GM18507 (cell line): ENCODE results near the gene TWIST2.

Experiments
- DNase-seq: peaks from one replicate; pipeline ENCODE4 v3.0.0; 2011; ENCODE audit warnings: low read depth; ENCODE audit not compliant: insufficient read length; ENCODE audit errors: extremely low spot score
- FAIRE-seq: peaks from 2 replicates; lab custom pipeline; 2011; peaks lifted over from hg19 to GRCh38; lab: Jason Lieb, UNC

TWIST2 gene

DNA sequence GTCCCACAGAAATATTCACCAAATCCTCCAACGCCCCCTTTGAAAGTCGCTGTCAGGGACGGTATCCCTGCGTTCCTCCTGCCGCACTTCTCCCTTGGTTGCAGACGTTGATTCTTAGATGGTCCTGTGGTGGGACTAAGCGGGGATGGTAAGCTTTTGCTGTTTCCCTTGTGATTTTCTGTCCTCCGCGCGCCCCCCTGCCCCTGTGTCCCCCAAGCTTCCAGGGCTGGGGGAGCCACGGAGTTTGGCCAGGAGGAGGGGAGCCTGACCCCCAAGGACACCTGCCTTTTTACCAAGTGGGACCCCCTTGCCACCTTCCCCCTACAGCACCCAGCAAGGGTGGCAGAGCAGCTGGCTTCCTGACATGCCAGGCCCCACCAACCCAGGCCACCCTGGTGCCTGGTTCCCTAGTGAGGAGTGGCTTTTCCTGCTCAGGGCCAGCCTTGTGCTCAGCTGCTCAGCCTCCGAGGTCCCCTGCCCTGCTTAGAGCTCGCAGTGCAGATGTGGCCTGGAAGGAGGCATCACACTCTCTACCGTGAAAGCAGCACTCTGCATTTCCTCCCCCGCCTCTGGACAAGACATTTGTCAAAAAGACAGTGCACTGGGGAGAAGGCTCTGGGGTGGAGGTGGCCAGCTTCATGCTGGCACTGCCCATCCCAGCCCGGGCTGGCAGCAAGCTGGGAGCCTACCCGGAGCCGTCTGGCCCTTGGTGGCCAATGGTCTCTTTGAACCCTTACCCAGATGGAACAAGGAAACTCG is 49.4 kb downstream of the TWIST2 start:
- DNase-seq: no peak

DNA sequence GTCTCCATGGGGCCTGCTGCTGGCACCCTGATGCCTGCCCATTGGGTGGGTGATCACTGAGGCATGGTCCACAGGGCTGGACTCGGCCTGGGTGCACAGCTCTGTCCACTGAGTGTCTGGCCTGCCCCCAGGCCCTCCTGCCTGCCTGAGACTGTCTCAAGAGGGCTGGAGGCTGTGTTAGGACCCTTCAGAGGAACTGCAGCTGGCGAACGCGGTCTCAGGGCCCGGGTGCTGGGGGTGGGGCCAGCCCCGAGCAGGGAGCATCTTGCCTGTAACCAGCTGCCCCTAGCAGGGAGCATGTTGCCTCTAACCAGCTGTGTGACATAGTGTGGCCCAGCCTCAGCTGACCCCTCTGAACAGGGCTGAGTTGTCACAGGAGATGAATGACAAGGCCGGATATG is 50.0 kb downstream of the TWIST2 start:
- no peak for FAIRE-seq
- no peak for DNase-seq

More for the DNA sequence above, 49.4 kb downstream of the TWIST2 start:
- FAIRE-seq: no peak

DNA sequence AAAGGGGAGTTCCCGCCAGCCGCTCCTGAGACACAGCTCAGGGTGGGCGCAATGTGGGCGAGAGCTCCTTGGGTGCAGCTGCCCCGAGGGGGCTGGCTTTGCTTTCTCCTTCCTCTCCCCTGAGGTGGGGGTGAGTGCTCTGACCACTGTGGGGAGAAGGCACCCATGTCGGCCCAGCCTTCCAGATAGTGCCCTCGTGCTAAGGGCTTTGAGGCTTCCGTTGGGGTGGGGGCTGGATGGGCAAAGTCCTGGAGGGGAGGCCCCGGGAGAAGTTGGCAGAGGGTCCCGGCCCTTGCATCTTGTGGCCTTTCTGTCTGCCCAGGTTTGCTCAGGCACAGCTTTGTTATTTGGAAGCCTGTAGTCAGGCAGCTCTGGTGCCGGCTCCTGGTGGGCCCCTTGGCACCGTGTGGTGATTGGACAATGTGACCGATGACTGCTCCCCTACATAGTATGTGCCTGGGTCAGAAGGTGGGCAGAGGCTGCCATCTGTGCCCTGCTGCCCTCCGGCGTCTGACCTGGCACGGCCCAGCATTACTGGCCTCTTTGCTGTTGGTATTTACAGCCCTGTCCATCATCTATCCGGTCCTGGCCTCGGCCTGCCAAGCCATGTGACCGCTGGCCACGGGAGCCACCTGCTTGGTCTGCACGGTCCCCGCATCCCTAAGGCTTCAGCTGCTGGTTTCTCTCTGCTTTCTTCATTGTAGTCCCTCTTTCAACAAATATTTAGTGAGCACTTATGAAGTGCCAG is 50.8 kb downstream of the TWIST2 start:
- DNase-seq (no peak), FAIRE-seq (no peak)

DNA sequence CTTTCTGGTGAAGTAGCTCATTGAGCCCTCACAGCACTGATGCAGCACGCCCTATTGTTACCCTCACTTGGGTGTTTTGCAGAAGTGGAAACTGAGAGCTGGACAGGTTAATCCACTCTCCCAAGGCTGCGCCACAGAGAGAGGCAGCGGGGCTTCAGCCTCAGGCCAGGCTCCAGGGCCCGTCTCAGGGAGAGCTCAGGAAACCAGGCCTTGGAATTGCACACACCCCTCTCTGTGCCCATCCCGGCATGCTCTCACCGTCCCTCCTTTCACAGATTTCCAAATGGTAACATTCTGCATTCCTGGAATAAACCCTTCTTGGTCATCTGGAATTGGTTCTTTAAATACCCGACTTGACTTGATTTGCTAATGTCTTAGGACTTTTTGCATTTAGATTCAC is 51.5 kb downstream of the TWIST2 start:
- FAIRE-seq (no peak), DNase-seq (no peak)

DNA sequence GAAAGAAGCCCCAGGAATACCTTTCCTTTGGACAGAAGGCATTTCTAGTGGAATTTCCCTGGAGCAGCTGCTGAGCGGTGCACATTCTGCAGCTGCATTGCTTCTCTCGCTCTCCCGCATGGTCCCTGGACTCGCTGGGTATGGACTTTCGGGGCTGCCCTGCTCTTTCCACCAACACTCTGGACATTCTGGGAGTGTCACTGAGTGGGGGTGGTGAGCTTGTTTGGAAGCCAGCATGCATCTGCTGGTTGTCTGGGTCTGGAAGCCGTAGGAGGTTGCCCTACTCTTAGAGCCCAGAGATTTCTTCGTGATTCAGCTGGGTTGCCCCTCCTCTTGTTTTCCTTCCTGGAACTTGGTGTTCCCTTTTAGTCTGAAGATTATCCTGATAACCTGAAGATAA is 52.6 kb downstream of the TWIST2 start:
- no peak for FAIRE-seq
- DNase-seq: no peak

DNA sequence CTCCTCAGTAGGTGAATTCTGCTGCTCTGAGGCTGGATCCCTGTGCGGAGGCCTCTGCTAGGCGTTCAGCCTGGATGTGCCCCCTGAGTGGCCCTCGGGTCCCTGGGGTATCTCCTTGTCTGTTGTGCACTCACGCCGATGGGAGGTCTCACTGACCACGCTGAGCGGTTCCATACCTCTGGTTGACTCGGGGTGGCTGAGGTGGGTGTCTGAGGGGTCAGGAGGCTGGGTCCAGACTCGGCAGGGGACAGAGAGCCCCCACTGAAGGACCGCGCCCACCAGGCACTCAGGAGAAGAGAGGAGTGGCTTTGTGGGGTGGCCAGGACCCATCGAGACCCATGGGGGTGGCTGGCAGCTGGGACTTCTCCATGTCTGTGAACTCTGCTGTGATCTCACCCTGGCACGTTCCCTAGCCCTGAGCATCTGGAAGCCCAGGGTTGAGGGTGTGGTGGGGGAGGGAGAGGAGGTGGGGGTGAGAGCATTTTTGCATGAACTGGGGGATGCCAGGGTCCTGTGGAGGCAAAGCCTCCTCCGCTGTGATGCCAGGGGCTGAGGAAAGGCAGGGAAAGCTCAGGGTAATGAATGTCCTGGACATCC is 53.7 kb downstream of the TWIST2 start:
- DNase-seq (no peak), FAIRE-seq (no peak)

DNA sequence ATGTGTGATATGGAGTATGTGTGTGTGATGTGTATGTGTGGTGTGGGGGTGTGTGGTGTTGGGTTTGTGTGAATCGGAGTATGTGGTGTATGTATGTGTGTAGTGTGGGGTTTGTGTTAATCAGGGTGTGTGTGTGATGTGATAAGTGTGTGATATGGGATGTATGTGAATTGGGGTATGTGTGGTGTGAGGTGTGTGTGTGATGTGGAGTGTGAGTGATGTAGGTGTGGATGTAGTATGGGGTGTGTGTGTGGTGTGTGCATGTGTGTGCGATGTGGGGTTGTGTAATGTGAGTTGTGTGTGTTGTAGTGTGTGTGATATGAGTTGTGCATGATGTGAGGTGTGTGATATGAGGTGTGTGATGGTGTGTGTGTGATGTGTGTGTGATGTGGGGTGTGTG is 54.4 kb downstream of the TWIST2 start:
- FAIRE-seq (no peak), DNase-seq (no peak)

DNA sequence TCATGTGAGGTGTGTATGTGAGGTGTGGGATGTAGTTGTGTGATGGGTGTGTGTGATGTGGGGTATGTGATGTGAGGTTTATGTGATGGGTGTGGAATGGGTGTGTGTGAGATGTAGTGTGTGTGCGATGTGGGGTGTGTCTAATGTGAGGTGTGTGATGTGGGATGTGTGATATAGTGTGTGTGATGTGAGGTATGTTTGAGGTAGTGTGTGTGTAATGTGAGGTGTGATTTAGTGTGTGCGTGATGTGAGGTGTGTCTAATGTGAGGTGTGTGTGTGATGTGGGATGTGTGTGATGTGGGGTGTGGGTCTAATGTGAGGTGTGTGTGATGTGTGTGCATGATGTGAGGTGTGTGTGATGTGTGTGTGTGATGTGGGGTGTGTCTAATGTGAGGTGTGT is 55.3 kb downstream of the TWIST2 start:
- FAIRE-seq (no peak), DNase-seq (no peak)

DNA sequence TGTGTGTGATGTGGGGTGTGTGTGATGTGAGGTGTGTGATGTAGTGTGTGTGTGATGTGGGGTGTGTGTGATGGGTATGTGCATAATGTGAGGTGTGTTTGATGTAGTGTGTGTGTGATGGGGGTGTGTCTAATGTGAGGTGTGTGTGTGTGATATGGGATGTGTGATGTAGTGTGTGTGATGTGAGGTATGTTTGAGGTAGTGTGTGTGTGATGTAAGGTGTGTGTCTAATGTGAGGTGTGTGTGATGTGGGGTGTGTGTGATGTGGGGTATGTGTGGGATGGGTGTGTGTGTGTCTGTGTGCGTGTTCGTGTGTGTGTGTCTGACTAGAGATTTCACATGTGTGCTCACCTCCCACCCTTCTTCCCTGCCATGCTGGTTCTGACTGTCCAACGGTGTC is 56.3 kb downstream of the TWIST2 start:
- FAIRE-seq (no peak), DNase-seq (no peak)

DNA sequence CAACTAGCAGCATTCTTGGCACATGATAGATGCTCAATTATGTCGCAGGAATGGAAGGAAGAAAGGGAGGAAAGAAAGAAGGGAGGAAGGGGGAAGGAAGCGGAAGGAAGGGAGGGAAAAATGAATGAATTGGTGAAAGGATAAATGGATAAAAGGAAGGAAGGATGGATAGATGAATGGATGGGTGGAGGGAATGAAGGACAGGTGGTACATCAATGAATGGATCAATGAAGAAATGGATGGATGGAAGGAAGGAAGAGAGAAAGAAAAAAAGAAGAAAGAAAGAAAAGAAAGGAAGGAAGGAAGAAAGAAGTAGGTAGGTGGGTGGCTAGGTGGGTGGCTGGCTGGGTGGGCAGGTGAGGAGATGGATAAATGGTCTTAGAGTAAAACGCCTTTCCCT is 56.8 kb downstream of the TWIST2 start:
- DNase-seq (no peak), FAIRE-seq (no peak)

DNA sequence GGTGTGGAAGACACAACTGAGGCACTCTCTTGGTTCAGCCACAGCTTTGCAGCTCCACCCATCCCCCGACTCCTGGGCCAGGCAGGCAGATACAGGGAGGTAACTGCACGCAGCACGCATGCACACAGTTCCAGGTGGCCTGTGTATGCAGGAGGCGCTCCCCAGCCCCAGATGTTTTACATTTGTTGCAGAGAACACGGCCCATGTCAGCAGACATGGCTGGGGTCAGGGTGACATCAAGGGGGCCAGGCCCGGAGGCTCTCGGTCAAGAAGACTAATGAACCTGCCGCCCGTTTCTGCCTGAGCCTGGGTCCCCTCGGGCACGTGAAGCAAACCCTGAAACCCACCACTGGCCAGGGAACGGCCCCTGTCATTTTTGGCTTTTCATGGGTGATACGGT is 57.3 kb downstream of the TWIST2 start:
- no peak for DNase-seq
- FAIRE-seq: no peak

DNA sequence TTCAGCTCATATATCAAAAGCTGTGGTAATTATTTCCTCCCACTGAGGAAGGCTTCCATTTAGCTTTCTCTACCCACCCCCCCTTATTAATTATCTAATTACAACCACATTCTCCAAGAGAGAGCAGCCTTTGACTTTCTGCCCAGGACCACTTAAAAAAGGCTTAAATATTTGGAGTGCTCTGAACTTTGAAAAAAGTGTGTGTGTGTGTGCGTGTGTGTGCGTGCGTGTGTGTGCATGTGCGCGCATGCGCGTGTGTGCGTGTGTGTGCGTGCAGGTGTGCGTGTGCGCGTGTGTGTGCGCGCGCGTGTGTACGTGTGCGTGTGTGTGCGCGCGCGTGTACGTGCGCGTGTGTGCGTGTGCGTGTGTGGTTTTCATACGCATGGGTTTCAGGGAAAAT is 57.8 kb downstream of the TWIST2 start:
- no peak for FAIRE-seq
- no peak for DNase-seq

DNA sequence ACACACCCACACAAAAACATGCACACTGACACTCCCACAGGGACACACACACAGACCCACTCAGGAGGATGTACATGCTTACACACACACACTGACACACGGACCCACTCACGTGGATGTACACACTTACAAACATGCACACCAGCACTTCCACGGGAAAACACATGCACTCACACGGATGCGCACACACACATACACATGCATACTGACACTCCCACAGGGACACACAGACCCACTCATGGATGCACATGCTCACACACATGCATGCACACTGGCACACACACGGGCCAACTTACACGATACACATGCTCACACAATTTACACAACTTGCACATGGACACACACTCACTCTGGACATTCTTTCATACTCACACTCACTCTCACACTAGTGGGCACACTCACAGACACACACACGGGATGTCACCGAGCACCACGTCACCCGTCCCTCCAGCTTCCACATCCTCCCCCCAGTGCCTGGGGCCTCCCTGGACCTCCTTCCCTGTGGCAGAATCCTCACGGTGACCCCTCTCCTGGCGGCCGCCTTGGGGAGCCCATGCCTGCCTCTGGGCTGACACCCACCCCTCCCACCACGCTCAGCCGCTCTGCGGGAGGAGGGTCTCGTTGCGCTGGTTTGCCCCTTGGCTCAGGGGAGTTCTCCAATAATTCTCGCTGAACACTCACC is 58.5 kb downstream of the TWIST2 start:
- no peak for FAIRE-seq

DNA sequence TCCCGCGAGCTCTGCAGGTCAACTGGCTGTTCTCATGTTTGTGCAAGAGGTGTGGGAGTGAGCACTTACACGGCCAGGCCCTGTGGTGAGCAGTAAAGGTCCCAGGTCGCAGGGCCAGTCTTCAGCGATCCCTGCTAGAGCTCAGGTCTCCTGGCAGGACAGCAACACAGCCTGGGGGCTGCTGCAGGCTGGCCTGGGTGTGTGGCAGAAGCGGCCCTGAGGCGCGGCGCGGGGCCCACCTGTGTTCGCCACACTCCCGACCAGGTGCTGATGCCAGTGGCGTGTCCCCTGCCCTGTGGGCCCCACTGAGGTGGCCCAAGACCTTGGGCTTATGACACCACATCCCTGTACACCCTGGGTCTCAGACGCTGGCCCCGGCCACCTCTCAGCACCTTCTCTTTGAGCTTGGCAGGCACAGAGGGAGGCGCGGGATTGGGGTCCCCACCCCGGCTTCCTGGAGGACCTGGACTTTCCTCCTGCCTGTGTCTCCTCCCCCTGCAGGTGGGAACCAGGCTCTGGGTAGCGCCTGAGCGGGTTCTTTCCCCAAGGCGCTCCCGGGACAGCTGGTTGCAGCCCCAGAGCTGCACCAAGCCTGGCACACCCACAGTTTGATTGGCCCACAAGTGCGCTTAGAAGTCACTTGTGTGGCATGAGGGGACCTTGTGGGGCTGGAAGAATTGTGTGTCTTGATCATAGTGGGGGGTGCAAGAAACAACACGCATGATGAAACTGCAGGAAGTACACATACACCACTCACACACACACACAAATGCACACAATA is 59.2 kb downstream of the TWIST2 start:
- DNase-seq: no peak
- FAIRE-seq: no peak

More for the DNA sequence above, 58.5 kb downstream of the TWIST2 start:
- no peak for DNase-seq

DNA sequence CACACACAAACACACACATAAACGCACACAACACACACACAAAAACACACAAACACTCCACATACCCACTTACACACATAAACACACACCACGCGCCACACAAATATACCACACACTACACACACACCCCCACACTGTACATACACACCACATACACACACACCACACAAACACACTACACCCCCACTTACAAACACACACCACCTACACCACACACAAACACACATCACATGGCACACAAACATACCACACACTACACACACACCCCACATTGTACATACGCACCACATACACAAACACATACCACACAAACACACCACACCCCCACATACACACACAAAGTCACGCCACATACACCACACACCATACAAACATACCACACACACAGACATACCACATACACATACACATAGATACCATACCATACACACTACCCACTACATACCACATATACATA is 59.9 kb downstream of the TWIST2 start:
- DNase-seq (no peak), FAIRE-seq (no peak)

DNA sequence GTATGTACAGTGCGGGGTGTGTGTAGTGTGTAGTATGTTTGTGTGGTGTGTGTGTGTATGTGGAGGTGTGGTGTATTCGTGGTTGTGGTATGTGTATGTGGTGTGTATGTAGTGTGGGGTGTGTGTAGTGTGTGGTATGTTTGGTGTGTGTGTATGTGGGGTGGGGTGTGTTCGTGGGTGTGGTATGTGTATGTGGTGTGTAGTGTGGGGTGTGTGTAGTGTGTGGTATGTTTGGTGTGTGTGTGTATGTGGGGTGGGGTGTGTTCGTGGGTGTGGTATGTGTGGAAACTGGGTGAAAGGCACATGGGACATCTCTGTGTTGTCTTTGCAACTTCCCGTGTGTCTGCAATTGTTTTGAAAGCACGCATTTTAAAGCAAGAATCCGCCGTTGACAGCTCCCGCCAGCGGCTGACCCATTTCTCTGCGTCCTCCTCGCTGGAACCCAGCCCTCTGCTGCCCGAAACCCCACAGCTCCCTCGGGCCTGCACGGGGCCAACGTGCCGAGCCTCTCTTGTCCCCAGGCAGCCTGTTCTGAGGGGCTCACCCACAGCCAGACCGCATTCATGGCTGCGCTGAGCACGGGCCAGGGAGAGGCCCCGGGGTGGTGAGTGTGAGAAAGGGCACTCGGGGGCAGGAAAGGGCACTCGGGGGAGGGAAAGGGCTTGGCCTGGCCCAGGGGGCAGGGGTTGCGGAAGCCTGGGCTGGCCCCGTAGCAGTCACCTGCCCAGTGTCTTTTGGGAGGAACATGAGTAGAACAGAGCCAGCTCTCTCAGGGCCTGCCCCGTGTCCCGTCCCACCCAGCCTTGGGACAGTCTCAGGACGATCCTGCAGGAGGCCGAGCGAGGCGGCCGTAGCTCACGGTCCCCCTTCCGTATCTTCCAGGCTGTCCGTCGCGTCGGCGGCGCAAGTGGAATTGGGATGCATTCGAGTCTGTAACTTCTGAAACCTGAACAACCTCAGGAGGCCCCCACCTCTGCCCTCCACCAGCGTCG is 61.4 kb downstream of the TWIST2 start:
- FAIRE-seq: no peak

DNA sequence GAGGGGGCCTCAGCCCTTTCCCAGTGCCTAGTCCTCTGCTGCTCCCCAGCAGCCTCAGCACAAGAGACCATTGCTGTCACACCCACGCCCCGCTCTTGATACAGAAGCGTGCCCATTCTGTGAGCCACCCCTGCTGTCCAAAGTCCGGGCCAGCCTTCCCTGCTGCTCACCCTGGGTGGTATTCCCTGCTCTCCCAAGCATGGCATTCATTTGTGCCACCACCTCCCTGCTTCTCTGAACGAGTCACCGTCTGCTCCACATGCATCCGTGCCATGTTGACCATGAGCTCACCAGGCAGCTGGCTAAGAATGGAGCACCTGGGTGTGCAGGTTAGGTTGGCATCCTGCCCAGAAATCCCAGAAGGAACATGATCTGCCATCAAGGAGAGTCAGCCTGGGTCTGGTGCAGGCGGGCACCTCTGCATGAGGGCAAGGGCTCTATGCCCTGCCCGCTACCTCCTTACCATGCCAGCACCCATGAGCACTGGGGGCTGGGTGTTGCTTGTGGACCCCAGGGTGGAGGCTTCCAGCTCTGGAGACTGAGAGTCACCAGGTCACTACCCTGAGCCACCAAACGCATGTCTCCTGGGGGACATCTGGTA is 63.0 kb downstream of the TWIST2 start:
- DNase-seq (no peak), FAIRE-seq (no peak)

More for the DNA sequence above, 61.4 kb downstream of the TWIST2 start:
- no peak for DNase-seq
